GM21367 (cell line): ENCODE results near the gene FOXI2.

Source experiments
- ATAC-seq: cut with Tn5 transposase; IDR thresholded peaks from one replicate; pipeline ENCODE4 v1.9.1; 2021; ENCODE audit not compliant: unreplicated experiment

The FOXI2 gene

DNA sequence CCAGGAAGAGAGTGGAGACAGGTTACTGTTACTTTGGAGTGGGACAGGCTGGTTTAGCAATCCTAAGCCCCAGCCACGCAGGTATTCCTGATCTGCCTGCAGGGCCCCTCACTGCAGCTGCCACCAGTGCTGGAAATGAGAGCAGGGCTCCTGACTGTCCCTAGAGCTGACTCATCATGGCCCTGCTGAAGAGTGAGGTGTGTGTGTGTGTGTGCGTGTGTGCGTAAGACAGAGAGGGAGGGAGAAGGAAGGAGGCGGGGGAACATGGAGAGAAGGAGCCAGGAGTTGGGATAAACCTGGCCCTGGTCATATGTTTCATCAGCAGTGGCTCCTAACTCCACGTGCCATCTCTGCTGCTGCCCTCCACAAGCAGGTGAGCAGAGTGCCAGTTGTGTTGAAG lies 3.6 kb downstream of the FOXI2 start:
- no peak for ATAC-seq

DNA sequence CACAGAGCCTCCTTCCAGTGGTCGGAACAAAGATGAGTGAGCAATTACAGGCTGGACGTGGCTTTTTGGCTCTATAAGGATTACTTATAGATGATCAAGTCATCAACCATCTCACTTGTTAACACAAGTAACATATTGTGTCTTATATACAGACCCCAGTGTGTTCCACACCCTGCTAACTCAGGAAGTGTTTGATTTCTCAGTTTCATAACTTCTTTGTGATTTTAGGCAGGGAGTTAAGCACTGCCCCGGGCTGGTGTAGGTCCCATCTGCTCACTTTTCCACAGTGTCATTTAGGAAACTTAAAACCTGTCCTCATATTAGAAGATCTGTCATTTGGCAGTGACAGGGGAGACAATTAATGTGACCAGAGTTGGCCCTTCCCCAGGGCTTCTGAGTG lies 6.2 kb downstream of the FOXI2 start:
- no peak for ATAC-seq

DNA sequence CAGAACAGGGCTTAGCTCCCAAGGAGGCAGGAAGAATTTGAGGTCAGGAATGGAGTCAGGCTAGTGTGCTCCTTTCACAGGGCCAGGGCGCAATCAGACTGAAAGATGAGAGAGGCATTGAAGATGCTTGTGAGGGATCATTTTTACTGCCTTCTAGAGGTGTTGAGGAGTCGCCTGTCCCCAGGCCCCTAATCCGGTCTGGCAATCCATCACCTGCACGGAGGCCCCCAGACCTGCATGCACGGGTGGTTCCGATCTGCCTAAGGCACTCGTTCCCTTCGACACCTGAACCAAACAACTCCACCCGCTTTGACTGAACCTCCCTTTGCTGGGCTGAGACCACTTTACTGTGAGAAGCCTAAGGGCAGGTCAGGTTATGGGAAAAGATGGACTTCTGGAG lies 8.0 kb downstream of the FOXI2 start:
- no peak for ATAC-seq

GRCh38 chr10:127745861-127746260 lies 8.9 kb downstream of the FOXI2 start:
- ATAC-seq: no peak

GRCh38 chr10:127755753-127756152 lies 18.8 kb downstream of the FOXI2 start:
- no peak for ATAC-seq

- no peak for ATAC-seq
These were observed 19.3 kb downstream of the FOXI2 start for GRCh38 chr10:127756264-127756663.

DNA sequence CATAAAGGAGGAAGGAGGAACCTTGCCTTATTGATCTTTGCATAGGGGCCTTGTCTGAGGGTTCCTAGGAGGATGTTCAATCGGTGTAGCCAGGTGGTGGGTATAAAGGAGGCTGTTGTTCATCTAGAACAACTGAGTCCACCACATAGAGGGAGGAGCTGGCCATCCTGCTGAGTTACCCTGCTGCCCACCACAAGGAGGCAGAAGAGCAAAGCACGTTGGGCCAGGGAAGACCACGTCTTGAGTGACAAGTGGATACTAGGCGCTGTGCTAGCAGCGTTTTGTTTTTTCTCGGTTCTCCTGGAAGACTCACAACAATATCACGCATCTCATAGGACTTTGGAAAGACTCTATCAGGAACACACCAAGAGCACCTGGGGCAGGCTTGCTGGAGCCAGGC lies 20.0 kb downstream of the FOXI2 start:
- no peak for ATAC-seq

DNA sequence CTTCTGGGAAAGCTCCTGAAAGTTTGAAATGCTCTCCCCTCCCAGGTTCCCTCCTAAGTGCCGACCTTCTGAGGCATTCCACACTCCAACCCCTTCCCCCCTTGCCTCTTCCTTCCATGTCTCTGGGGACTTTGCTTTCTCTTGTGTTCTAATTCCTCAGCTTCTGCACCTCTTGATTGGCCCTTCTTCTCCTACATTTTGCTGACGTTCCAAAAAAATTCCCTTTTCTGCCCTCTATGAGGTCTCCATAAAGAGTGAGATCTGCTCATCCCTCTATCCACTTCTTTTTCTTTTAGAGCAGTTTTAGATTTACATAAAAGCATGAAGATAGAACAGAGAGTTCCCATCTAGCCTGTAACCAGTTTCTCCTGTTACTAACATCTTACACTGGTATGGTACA lies 22.3 kb downstream of the FOXI2 start:
- ATAC-seq: no peak

GRCh38 chr10:127762925-127763324 lies 25.9 kb downstream of the FOXI2 start:
- no peak for ATAC-seq

- ATAC-seq: no peak
These were observed 38.0 kb downstream of the FOXI2 start for GRCh38 chr10:127774766-127775559.

GRCh38 chr10:127776816-127777215 lies 39.8 kb downstream of the FOXI2 start:
- no peak for ATAC-seq

DNA sequence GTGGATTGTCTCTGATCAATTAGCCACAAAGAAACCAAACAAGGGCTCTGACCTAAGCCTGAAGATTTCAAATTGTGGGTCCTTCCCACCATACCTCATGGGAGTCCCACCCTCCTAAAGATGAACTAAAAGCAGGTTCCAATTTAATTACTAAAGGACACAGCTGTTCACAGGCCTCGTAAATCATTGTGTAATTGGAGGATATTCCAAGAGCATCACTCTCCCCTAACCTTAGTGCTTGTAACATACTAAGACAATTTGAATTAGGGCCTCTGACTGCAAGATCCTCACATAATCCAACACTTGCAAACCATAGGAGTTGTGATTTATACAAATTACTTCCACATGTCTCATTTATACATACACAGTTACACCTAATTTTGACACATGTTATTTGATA lies 44.4 kb downstream of the FOXI2 start:
- ATAC-seq: no peak

DNA sequence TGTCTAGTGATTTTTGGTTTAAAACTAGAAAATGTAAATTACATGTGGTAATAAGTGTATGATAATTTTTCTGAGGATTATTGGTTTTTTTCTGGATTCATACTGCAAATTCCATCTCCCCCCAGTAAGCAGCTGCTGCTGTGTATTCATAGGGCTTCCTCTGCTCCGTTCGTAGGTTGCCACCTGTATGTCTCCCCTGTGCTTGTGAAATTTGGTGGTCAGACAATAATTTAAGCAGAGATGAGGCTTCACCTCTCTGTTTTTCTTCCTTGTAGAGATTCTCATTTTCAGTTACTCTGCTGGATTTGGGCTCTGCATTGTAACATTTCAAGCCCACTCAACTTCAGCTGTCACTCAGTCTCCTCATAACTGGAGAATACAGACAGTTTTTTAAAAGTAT lies 50.9 kb downstream of the FOXI2 start:
- no peak for ATAC-seq

GRCh38 chr10:127790066-127790624 lies 53.2 kb downstream of the FOXI2 start:
- ATAC-seq: no peak
